Breast epithelium (tissue), 3 donors: ENCODE data around the gene NAA25.

Experiments used
- CTCF ChIP-seq, 3 donors: fragments of 450-650 bp; IDR thresholded peaks; one replicate each; pipeline ENCODE4 v1.5.1; 2016 to 2017; ENCODE audit warnings: antibody characterized with exemption in 3 of 3, mild to moderate bottlenecking in 3 of 3, moderate library complexity in 3 of 3
- POLR2A ChIP-seq: fragments of 450-650 bp; IDR thresholded peaks from one replicate; pipeline ENCODE4 v1.6.1; 2016; ENCODE audit warnings: antibody characterized with exemption, mild to moderate bottlenecking, moderate library complexity
- POLR2AphosphoS5 ChIP-seq, 3 donors: sonication (generic); formaldehyde crosslinking; IDR thresholded peaks; one replicate each; pipeline ENCODE4 v1.6.1; 2017; ENCODE audit warnings: antibody characterized with exemption in 3 of 3

GRCh38 chr12:112122823-112123690 is 14.5 kb upstream of the NAA25 start:
- no peak for TF ChIP-seq CTCF (IDR thresholded peaks at IDR 0.05)
- no peak for TF ChIP-seq POLR2AphosphoS5 (IDR thresholded peaks at IDR 0.05)
- no peak for TF ChIP-seq POLR2A
